IPS-20b (cell line): ENCODE results near the gene TPGS1.
"Not testable (repeated sequence)": the region's sequence is repeated elsewhere in the genome, so short reads cannot be mapped to it uniquely, and the experiment has no call there.

Experiments used
- H3K27ac ChIP-seq: one replicate; pipeline ENCODE4 v1.5.1; 2013; ENCODE audit warnings: low read length
- H3K27me3 ChIP-seq: 2 replicates; pipeline ENCODE4 v1.6.1; 2013; ENCODE audit warnings: mild to moderate bottlenecking, low read length, inconsistent platforms; ENCODE audit not compliant: insufficient read depth
- H3K36me3 ChIP-seq: 2 replicates; pipeline ENCODE4 v1.6.1; 2013; ENCODE audit warnings: low read depth, mild to moderate bottlenecking, inconsistent platforms, low read length, moderate library complexity; ENCODE audit not compliant: insufficient read depth
- H3K4me1 ChIP-seq: 2 replicates; pipeline ENCODE4 v1.6.1; 2013; ENCODE audit warnings: mild to moderate bottlenecking, control low read depth, inconsistent platforms, low read length, moderate library complexity; ENCODE audit not compliant: insufficient read depth
- H3K4me3 ChIP-seq: 2 replicates; pipeline ENCODE4 v1.5.1; 2013; ENCODE audit warnings: mild to moderate bottlenecking, low read length, inconsistent platforms
- H3K9ac ChIP-seq: 2 replicates; pipeline ENCODE4 v1.6.1; 2013; ENCODE audit warnings: low read depth, mild to moderate bottlenecking, inconsistent platforms, low read length, moderate library complexity
- H3K9me3 ChIP-seq: 2 replicates; pipeline ENCODE4 v1.6.1; 2013; ENCODE audit warnings: mild to moderate bottlenecking, low read depth, low read length, inconsistent platforms; ENCODE audit not compliant: insufficient read depth

The TPGS1 gene

DNA sequence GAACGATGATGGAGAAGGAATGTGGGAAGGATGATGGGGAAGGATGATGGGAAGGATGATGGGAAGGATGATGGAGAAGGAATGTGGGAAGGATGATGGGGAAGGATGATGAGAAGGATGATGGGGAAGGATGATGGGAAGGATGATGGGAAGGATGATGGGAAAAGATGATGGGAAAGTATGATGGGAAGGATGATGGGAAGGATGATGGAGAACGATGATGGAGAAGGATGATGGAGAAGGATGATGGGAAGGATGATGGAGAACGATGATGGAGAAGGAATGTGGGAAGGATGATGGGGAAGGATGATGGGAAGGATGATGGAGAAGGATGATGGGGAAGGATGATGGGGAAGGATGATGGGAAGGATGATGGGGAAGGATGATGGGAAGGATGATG is 26.2 kb upstream of the TPGS1 start:
- peaks cover 13% of the 10 kb centered on the region for H3K27me3 ChIP-seq
- not testable (repeated sequence) for H3K4me1 ChIP-seq

DNA sequence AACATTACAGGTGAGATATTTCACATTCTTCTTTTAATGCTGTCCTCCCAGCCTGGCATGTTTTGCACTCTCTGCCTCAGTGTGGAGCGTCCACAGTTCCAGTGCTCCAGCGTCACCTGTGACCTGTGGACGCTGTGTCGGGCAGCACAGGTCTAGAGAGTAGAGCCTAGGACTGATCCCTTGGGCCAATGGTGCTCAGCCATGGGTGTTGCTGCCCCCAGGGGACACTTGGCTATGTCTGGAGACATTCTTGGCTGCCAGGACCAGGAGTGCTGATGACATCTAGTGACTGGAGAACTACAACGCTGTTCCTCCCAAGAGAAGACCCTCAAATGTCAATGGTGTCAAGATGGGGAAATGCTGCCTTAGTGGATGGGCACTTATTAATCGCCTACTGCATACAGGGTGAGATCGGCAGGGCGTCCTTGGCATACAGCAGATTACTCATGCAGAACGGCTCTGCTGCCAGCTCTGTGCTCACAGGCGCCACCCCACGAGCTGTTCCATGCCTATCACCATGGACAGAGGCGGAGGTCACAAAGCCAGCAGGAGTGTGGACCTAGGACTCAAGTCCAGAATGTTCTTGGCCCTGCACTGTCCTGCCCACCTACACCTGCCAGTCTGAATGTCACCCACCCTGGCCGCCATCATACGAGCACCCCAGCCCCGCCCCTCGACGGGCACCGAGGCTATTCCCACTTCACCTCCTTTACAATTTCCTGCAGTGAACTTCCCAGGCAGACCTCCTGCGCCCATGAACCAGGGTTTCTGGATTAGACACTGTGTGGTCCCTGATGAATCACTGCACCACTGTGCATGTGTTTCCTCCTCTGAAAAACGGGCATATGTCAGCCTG is 24.9 kb upstream of the TPGS1 start:
- Histone ChIP-seq H3K9me3 (no peaks in the 10 kb centered on the region), H3K27me3 (peaks cover 15% of the 10 kb centered on the region), H3K9ac (no peak overlapping the region), H3K4me1 (peaks cover 4% of the 10 kb centered on the region; the same call in 1 of the 2 replicates), H3K27ac (no peak overlapping the region), H3K36me3 (no peaks in the 10 kb centered on the region), H3K4me3 (no peak overlapping the region)

More for the DNA sequence above, 26.2 kb upstream of the TPGS1 start:
- not testable (repeated sequence) for H3K9me3 ChIP-seq, H3K36me3 ChIP-seq, H3K4me3 ChIP-seq, H3K9ac ChIP-seq, H3K27ac ChIP-seq

DNA sequence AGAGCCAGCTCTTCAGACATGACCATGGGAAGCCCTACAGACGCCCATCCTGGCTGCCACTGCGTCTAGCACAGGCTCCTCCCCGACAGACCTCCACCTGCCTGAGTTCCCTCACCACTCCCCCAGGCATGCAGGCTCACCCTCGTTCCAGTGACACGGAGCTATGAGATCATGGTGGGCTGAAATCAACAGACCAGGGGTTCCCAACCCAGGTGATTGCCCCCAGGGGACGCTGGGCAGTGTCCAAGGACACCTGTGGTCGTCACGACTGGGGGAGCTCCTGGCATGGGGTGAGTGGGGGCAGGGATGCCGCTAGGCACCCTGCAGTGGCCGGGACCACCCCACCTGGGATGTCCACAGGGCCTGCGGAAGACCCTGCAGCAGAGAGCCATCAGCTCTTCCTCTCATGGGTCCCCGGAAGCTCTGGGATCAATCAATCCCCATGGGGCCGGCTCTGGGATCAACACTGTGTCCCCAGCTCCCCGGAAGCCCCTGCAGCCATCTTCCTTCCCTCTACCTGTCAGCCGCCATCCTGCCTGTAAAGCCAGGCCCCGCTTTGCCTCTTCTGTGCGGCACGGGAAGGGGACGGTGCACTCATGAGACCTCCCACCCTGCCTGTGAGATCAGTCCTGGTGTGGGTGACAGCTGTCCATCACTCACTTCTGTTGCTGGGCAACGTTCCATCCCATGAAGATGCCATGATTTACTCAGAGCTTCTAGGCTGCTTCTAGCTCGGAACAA is 23.8 kb upstream of the TPGS1 start:
- Histone ChIP-seq H3K27me3 (peaks cover 15% of the 10 kb centered on the region), H3K27ac (no peak overlapping the region), H3K4me3 (no peak overlapping the region), H3K4me1 (peaks cover 4% of the 10 kb centered on the region; the same call in 1 of the 2 replicates), H3K9ac (no peak overlapping the region), H3K9me3 (no peaks in the 10 kb centered on the region), H3K36me3 (no peaks in the 10 kb centered on the region)

DNA sequence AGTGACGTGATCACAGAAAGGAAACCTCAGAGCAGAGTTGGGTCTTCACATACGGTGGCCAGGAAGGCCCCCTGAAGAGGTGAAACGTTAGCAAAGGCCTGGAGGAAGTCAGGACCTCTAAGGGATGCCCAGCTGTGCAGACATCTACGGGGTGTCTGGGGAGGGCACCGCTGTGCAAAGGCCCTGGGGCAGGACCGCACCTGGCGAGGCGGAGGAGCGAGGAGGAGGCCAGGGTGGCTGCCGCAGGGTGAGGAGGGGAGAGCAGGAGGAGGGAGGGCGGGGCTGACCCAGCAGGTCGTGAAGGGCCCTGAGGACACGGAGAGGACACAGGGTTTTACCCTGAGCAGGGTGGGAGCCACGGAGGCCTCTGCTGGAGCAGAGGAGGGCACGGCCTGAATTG is 22.8 kb upstream of the TPGS1 start:
- Histone ChIP-seq H3K27me3 (peaks cover 15% of the 10 kb centered on the region), H3K27ac (no peak overlapping the region), H3K9me3 (no peaks in the 10 kb centered on the region), H3K36me3 (no peaks in the 10 kb centered on the region), H3K9ac (no peak overlapping the region), H3K4me1 (peaks cover 4% of the 10 kb centered on the region; the same call in 1 of the 2 replicates), H3K4me3 (no peak overlapping the region)

DNA sequence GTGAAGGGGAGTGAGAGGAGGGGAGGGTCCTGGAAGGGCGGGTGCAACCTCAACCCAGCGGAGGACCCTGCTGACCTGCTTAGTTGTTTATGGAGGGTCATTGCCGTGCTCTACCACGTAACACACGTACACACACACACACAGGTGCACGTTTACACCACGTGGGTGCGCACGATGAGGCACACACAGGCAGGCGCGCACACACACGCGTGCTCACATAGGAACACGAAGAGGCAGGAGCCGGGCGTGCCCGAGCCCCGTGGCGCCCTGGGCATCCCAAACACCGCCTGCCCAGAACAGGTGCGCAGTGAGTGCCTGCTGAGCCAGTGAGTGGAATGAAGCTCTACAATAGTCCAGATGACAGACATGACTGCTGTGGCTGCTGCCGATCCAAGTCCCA is 22.2 kb upstream of the TPGS1 start:
- no peak overlapping the region for H3K4me3 ChIP-seq
- H3K4me1 ChIP-seq = peaks cover 4% of the 10 kb centered on the region; the same call in 1 of the 2 replicates
- no peaks in the 10 kb centered on the region for H3K36me3 ChIP-seq
- H3K27ac ChIP-seq = no peak overlapping the region
- H3K27me3 ChIP-seq = peaks cover 15% of the 10 kb centered on the region
- no peak overlapping the region for H3K9ac ChIP-seq
- H3K9me3 ChIP-seq = no peaks in the 10 kb centered on the region

DNA sequence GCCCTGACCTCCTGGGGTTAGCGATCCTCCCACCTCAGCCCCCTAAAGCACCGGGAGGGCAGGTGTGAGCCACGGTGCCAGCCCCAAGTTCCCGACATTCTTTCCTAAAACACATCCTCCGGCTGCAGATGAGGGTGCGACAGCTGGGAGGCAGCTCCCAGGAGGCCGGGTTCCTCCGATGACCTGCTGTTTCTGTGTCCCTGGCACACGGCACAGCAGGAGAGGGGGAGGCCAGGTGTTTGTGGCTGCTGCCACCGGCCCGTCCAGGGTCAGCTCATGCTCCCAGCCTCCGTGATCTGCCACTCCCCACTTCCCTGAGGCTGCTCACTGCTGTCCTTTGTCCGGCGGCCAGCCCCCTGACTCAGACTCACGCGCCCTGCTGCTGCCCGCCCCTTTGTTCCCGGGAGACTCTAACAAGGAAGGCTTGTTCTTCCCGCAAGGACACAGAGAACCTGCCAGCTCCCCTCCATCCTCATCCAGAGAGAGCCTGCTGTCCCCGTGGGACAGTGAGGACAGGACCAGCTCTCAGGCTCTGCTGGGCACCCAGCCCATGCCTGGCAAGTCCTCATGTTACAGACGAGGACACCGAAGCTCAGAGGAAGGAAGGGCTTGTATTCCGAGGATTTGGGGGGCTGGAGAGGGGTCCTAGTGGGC is 21.6 kb upstream of the TPGS1 start:
- Histone ChIP-seq H3K4me3 (peak overlapping the region; percentile 4; the same call in 1 of the 2 replicates), H3K27me3 (peaks cover 15% of the 10 kb centered on the region), H3K27ac (no peak overlapping the region), H3K9ac (no peak overlapping the region), H3K4me1 (peaks cover 4% of the 10 kb centered on the region; the same call in 1 of the 2 replicates), H3K9me3 (no peaks in the 10 kb centered on the region), H3K36me3 (no peaks in the 10 kb centered on the region)

DNA sequence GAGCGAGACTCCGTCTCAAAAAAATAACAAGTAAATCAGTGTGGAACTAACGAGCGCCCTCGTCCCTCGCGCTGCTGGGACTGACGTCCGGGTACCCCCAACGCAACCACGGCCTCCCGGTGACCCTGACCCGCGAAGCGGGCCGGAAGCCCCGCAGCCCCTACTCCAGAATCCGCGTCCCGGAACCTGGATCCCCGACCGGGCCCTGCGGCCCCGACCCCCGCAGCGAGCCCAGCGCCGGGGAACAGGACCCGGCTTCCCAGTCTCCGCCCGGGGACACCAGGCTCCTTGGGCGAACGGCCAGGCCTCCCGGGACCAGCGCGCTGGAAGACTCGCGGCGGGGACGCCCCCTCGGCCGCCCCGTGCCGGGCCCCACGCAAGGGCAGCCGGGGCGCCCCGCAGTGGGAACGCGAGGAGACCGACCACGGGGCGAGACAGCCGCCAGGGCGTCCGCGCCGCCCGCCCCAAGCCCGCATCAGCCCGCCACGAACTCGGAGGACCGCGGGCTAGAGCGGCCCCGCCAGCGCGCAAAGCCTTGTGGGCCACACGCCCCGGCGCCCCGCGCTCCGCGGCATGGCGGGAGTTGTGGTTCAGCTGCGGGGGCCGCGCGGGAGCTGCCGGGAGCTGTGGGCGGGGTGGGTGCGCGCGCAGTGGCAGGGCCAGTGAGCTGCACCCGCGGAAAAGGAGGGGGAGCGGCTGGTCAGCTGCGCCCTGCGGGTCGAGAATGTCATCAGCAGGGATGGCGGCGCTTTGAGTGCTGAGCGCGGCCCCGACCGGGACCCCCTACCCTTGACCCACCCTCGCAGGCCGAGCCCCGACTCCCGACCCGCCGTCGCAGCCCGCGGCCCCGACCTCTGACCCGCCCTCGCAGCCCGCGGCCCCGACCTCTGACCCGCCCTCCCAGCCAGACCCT is 18.5 kb upstream of the TPGS1 start:
- peak overlapping the region; percentile 83; the same call in 1 of the 2 replicates for H3K9ac ChIP-seq
- no peak overlapping the region for H3K27ac ChIP-seq
- peaks cover 4% of the 10 kb centered on the region; the same call in 1 of the 2 replicates for H3K4me1 ChIP-seq

DNA sequence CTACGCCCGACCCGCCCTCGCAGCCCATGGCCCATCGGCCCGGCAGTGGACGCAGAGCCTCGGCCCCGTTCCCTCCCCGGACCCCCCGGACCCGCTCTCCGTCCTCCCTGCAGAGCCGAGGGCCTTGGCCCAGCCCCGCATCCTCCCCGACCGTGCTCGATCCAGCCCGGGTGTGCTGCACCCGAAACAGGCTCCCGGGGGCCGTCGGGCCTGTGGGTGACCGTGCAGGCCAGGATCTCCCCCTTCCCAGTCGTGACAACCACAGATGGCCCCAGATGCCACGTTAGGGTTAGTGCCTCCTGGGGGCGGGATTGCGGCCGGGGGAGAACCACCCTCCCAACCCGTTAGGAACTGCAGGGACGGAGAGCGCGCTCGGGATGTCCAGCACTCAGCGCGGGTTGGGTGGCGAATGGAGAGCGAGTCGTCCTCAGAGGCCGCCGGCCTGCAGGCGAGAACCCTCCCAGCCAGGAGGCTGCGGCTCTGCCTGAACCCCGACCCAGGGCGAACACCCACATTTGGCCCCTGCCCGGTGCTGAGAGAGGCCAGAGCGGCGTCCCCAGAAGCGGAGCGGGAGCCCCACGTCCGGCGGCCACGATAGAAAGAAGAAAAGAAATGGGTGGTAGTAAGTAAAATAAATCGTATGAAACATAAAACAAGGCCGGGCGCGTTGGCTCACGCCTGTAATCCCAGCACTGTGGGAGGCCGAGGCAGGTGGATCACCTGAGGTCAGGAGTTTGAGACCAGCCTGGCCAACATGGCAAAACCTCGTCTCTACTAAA is 17.7 kb upstream of the TPGS1 start:
- peak overlapping the region; percentile 49; the same call in 1 of the 2 replicates for H3K9ac ChIP-seq
- no peaks in the 10 kb centered on the region for H3K9me3 ChIP-seq
- peaks cover 15% of the 10 kb centered on the region for H3K27me3 ChIP-seq
- peaks cover 4% of the 10 kb centered on the region; the same call in 1 of the 2 replicates for H3K4me1 ChIP-seq
- peak overlapping the region; percentile 75 for H3K4me3 ChIP-seq
- H3K36me3 ChIP-seq = no peaks in the 10 kb centered on the region
- H3K27ac ChIP-seq = no peak overlapping the region

More for the DNA sequence above, 18.5 kb upstream of the TPGS1 start:
- peak overlapping the region; percentile 75; the same call in 1 of the 2 replicates for H3K4me3 ChIP-seq
- no peaks in the 10 kb centered on the region for H3K36me3 ChIP-seq
- no peaks in the 10 kb centered on the region for H3K9me3 ChIP-seq
- peaks cover 15% of the 10 kb centered on the region for H3K27me3 ChIP-seq

DNA sequence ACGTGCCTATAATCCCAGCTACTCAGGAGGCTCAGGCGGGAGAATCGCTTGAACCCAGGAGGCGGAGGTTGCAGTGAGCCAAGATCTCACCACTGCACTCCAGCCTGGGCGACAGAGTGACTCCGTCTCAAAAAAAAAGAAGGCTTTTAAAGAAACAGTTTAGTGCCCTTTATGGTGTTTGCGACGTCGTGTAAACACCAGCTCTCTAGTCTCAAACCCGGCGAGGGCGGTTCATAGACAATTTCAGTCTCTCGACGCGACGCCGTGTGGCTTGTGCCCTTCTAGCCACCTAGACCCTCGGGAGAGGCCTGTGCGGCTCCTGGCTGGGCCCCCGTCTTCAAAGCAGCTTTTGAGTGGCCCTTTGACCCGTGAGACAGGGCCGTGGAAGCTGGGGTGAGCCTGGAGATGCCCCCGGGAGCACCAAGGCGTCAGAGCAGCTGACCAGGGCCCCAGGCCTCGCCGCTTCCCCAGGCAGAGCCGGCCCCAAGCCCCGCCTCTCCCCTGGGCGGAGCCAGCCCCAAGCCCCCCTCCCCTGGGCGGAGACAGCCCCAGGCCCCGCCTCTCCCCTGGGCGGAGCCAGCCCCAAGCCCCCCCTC is 16.1 kb upstream of the TPGS1 start:
- Histone ChIP-seq H3K9me3 (no peaks in the 10 kb centered on the region), H3K36me3 (no peaks in the 10 kb centered on the region), H3K4me3 (no peak overlapping the region), H3K27ac (no peak overlapping the region), H3K27me3 (peaks cover 5% of the 10 kb centered on the region), H3K4me1 (peaks cover under 1% of the 10 kb centered on the region; the same call in 1 of the 2 replicates), H3K9ac (no peak overlapping the region)

DNA sequence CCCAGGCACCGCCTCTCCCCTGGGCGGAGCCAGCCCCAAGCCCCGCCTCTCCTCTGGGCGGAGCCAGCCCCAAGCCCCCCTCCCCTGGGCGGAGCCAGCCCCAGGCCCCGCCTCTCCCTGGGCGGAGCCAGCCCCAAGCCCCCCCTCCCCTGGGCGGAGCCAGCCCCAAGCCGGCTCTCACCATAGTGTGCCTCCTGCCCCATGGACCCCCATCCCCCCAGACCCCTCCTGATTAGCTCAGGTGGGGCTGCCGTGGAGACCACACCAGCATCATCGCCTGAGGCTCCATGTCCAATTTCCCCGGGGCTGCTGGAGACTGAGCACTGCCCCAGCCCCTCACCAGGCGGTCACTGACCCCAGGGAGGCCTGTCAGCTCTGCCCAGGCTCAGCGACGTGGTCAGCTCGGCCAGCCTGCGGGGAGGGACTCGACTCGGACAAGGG is 15.2 kb upstream of the TPGS1 start:
- Histone ChIP-seq H3K4me1 (no peaks in the 10 kb centered on the region; the same call in 1 of the 2 replicates), H3K9me3 (no peaks in the 10 kb centered on the region), H3K9ac (no peak overlapping the region)

More for the DNA sequence above, 15.2 kb upstream of the TPGS1 start:
- Histone ChIP-seq H3K4me3 (no peak overlapping the region), H3K27me3 (peaks cover 6% of the 10 kb centered on the region; the same call in 1 of the 2 replicates), H3K36me3 (no peaks in the 10 kb centered on the region), H3K27ac (no peak overlapping the region)
